ENCODE measurements around the gene SLC38A8. TPM values are rescaled to one million over a fixed set of nuclear protein-coding genes. Genes with fewer than 3 reads are reported as not detected.

SLC38A8 gene
- total RNA-seq, 1 donor from 2014 or later: not detected

- intact Hi-C loops (cut with DNase I): no loop called here
- no peak for DNase-seq (ENCODE audit: extremely low spot score in 2 of 2)
- TF ChIP-seq POLR2A (IDR thresholded peaks at IDR 0.05): no peak
- TF ChIP-seq CTCF (IDR thresholded peaks at IDR 0.05): no peak
- no peak for TF ChIP-seq POLR2AphosphoS5 (IDR thresholded peaks at IDR 0.05; ENCODE audit: insufficient read depth in 1 of 2, low read depth in 1 of 2)
- H3K4me3 ChIP-seq: no peak overlapping the region
- H3K36me3 ChIP-seq: no peaks in the 10 kb centered on the region
- H3K9me3 ChIP-seq: peaks cover 12% of the 10 kb centered on the region
- no peaks in the 10 kb centered on the region for H3K27me3 ChIP-seq
- H3K4me1 ChIP-seq: no peaks in the 10 kb centered on the region
- H3K27ac ChIP-seq: no peak overlapping the region
These were observed 21.1 kb downstream of the SLC38A8 start for GRCh38 chr16:84021488-84021887.

GRCh38 chr16:84020353-84020752 is 22.2 kb downstream of the SLC38A8 start:
- TF ChIP-seq POLR2A (IDR thresholded peaks at IDR 0.05) (no peak), POLR2AphosphoS5 (IDR thresholded peaks at IDR 0.05; ENCODE audit: insufficient read depth in 1 of 2, low read depth in 1 of 2) (no peak), CTCF (IDR thresholded peaks at IDR 0.05) (no peak)
- H3K9me3 ChIP-seq: peaks cover 12% of the 10 kb centered on the region
- no peaks in the 10 kb centered on the region for H3K4me1 ChIP-seq
- H3K27me3 ChIP-seq: no peaks in the 10 kb centered on the region
- H3K27ac ChIP-seq: no peak overlapping the region
- no peak for DNase-seq (ENCODE audit: extremely low spot score in 2 of 2)
- no peak overlapping the region for H3K4me3 ChIP-seq
- intact Hi-C loops (cut with DNase I): no loop called here
- no peaks in the 10 kb centered on the region for H3K36me3 ChIP-seq

GRCh38 chr16:84018710-84019109 is 23.9 kb downstream of the SLC38A8 start:
- TF ChIP-seq POLR2A (IDR thresholded peaks at IDR 0.05): no peak
- TF ChIP-seq CTCF (IDR thresholded peaks at IDR 0.05): no peak
- TF ChIP-seq POLR2AphosphoS5 (IDR thresholded peaks at IDR 0.05; ENCODE audit: insufficient read depth in 1 of 2, low read depth in 1 of 2): no peak
- intact Hi-C loops (cut with DNase I): no loop called here

GRCh38 chr16:84016477-84016876 is 26.1 kb downstream of the SLC38A8 start:
- no peaks in the 10 kb centered on the region for H3K4me1 ChIP-seq
- no peak overlapping the region for H3K4me3 ChIP-seq
- no peak for DNase-seq (ENCODE audit: extremely low spot score in 2 of 2)
- no peaks in the 10 kb centered on the region for H3K36me3 ChIP-seq
- TF ChIP-seq POLR2A (IDR thresholded peaks at IDR 0.05) (no peak), CTCF (IDR thresholded peaks at IDR 0.05) (no peak), POLR2AphosphoS5 (IDR thresholded peaks at IDR 0.05; ENCODE audit: insufficient read depth in 1 of 2, low read depth in 1 of 2) (no peak)
- H3K27me3 ChIP-seq: no peaks in the 10 kb centered on the region
- peaks cover 4% of the 10 kb centered on the region for H3K9me3 ChIP-seq
- intact Hi-C loops (cut with DNase I): no loop called here
- H3K27ac ChIP-seq: no peak overlapping the region

More at GRCh38 chr16:84018710-84019109, 23.9 kb downstream of the SLC38A8 start:
- no peak overlapping the region for H3K27ac ChIP-seq
- H3K4me3 ChIP-seq: no peak overlapping the region
- DNase-seq (ENCODE audit: extremely low spot score in 2 of 2): no peak
- H3K4me1 ChIP-seq: no peaks in the 10 kb centered on the region
- no peaks in the 10 kb centered on the region for H3K27me3 ChIP-seq
- H3K9me3 ChIP-seq: peaks cover 12% of the 10 kb centered on the region
- H3K36me3 ChIP-seq: no peaks in the 10 kb centered on the region

GRCh38 chr16:84015399-84015798 is 27.2 kb downstream of the SLC38A8 start:
- H3K27me3 ChIP-seq: no peaks in the 10 kb centered on the region
- TF ChIP-seq POLR2A (IDR thresholded peaks at IDR 0.05): no peak
- no peak for TF ChIP-seq POLR2AphosphoS5 (IDR thresholded peaks at IDR 0.05; ENCODE audit: insufficient read depth in 1 of 2, low read depth in 1 of 2)
- no peak for TF ChIP-seq CTCF (IDR thresholded peaks at IDR 0.05)
- DNase-seq (ENCODE audit: extremely low spot score in 2 of 2): no peak
- intact Hi-C loops (cut with DNase I): no loop called here
- H3K36me3 ChIP-seq: no peaks in the 10 kb centered on the region
- H3K4me1 ChIP-seq: no peaks in the 10 kb centered on the region
- H3K4me3 ChIP-seq: no peak overlapping the region
- no peaks in the 10 kb centered on the region for H3K9me3 ChIP-seq
- H3K27ac ChIP-seq: no peak overlapping the region

Measured in vagina (tissue), 2 donors.